Activated CD8-positive, alpha-beta T cell treated with anti-CD3 and anti-CD28 coated beads for 36 hours (primary cell): ENCODE measurements around the gene CKLF. TPM values are rescaled to one million over a fixed set of nuclear protein-coding genes. Genes with fewer than 3 reads are reported as not detected.

Source experiments
- ATAC-seq: fragments of 200-7000 bp; cut with Tn5 transposase; one replicate; pipeline ENCODE4 v1.10.0; 2021; ENCODE audit warnings: mild to moderate bottlenecking, moderate library complexity
- CTCF ChIA-PET: fragments of 350-600 bp; sonication (Branson Sonifier 250); formaldehyde crosslinking; loops from one replicate; lab custom pipeline; 2021; ENCODE audit warnings: antibody characterized with exemption; lab: Charles Lee
- POLR2A ChIA-PET: fragments of 350-600 bp; sonication (Branson Sonifier 250); formaldehyde crosslinking; loops from one replicate; lab custom pipeline; 2021; ENCODE audit warnings: antibody characterized with exemption; lab: Charles Lee
- DNase-seq: peaks from one replicate; pipeline ENCODE4 v3.0.0-alpha.2; 2020
- H3K27ac Mint-ChIP-seq: one replicate; pipeline ENCODE4 v1.8.0; 2021; ENCODE audit warnings: mild to moderate bottlenecking, mixed read lengths
- H3K27me3 Mint-ChIP-seq: one replicate; pipeline ENCODE4 v1.8.0; 2021; ENCODE audit warnings: mixed read lengths
- H3K36me3 Mint-ChIP-seq: one replicate; pipeline ENCODE4 v1.8.0; 2021; ENCODE audit warnings: low read depth, mixed read lengths
- H3K4me1 Mint-ChIP-seq: one replicate; pipeline ENCODE4 v1.8.0; 2021; ENCODE audit warnings: low read depth, mixed read lengths
- H3K4me3 Mint-ChIP-seq: one replicate; pipeline ENCODE4 v1.8.0; 2021; ENCODE audit warnings: mild to moderate bottlenecking, moderate library complexity, mixed read lengths
- H3K9me3 Mint-ChIP-seq: one replicate; pipeline ENCODE4 v1.8.0; 2021; ENCODE audit warnings: mixed read lengths
- intact Hi-C: fragments of 100-400 bp; cut with micrococcal nuclease; formaldehyde crosslinking; loops from one replicate; pipeline ENCODE4 v1.10.0; 2022
- total RNA-seq, 2 experiments: library from RNA; stranded (reverse); gene quantifications; one replicate each; pipeline ENCODE4 v1.2.3, GENCODE V29; 2021
- TF ChIP-seq, protein P1 (sequence below): fragments of 200-600 bp; IDR thresholded peaks from one replicate; pipeline ENCODE4 v1.8.0; 2022; ENCODE audit warnings: antibody characterized with exemption, mild to moderate bottlenecking

Gene CKLF
- total RNA-seq, 2 experiments from 2014 or later: 99.0 to 99.7 TPM

- no peak overlapping the region for H3K4me3 Mint-ChIP-seq
- ChIA-PET CTCF (interaction anchor here (0.9 to 6.0 kb wide), 7 partner anchors 32 to 132 kb away, joined by 3 to 41 read pairs (median 4); partner anchors contain the start of genes CKLF and TK2), POLR2A (interaction anchor here (1.5 to 9.4 kb wide), 2 partner anchors 31 to 84 kb away, joined by 4 to 78 read pairs; partner anchors contain the start of genes CKLF and TK2)
- H3K9me3 Mint-ChIP-seq: no peaks in the 10 kb centered on the region
- TF ChIP-seq, protein P1, sequence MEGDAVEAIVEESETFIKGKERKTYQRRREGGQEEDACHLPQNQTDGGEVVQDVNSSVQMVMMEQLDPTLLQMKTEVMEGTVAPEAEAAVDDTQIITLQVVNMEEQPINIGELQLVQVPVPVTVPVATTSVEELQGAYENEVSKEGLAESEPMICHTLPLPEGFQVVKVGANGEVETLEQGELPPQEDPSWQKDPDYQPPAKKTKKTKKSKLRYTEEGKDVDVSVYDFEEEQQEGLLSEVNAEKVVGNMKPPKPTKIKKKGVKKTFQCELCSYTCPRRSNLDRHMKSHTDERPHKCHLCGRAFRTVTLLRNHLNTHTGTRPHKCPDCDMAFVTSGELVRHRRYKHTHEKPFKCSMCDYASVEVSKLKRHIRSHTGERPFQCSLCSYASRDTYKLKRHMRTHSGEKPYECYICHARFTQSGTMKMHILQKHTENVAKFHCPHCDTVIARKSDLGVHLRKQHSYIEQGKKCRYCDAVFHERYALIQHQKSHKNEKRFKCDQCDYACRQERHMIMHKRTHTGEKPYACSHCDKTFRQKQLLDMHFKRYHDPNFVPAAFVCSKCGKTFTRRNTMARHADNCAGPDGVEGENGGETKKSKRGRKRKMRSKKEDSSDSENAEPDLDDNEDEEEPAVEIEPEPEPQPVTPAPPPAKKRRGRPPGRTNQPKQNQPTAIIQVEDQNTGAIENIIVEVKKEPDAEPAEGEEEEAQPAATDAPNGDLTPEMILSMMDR: no peak
- H3K4me1 Mint-ChIP-seq: peaks cover 88% of the 10 kb centered on the region
- peak overlapping the region; percentile 88 for H3K27ac Mint-ChIP-seq
- no peaks in the 10 kb centered on the region for H3K36me3 Mint-ChIP-seq
- H3K27me3 Mint-ChIP-seq: no peaks in the 10 kb centered on the region
- DNase-seq (no peak), ATAC-seq (no peak)
- intact Hi-C loops: no loop called here
Observed at GRCh38 chr16:66519482-66520373, 32.6 kb upstream of the CKLF start.

DNA sequence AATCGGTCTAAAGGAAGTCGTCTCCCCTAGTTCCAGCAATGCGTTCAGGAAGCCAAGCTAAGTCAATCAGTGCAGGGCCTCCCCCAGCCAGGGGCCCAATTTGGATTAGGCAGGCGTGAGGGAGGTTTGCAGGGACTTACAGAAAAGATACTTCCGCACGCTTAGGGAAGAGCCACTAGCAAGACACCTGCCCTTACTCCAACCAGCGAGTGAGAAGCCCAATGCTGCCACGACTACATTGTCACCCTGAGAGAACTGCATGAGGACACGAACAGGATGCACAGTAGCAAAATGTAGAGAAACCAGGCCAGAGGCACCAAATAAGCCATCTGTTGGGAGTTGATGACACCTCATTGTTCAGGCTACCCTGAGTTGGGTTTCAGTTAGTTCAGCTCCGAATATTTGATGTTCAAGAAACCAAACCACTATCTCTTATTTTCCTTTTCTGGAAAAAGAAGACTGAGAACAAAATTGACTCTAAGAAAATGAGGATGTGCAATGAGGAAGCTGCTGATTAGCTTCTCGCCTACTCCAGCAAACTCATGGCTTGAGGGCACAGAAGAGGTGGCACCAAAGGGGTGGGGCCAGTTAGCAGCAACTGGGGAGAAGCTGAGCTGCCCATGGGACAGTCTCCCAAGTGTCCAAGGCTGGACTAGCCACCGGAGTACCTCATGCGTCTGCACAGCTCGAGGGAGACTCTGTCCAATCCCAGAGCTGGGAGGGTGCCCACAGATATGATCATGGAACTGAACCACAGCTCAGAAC, 31.8 kb upstream of the CKLF start:
- Mint-ChIP-seq H3K27me3 (no peaks in the 10 kb centered on the region), H3K36me3 (no peaks in the 10 kb centered on the region), H3K4me3 (no peak overlapping the region), H3K4me1 (peaks cover 88% of the 10 kb centered on the region), H3K9me3 (no peaks in the 10 kb centered on the region), H3K27ac (peak overlapping the region; percentile 88)
- ATAC-seq (no peak), DNase-seq (no peak)
- TF ChIP-seq, protein P1: no peak
- intact Hi-C loops: no loop called here
- ChIA-PET CTCF (interaction anchor here (0.9 to 6.0 kb wide), 7 partner anchors 32 to 131 kb away, joined by 3 to 41 read pairs (median 4); partner anchors contain the start of genes CKLF and TK2), POLR2A (interaction anchor here (1.3 to 9.4 kb wide), 3 partner anchors 30 to 96 kb away, joined by 3 to 78 read pairs (median 4); partner anchors contain the start of genes CKLF and TK2)

DNA sequence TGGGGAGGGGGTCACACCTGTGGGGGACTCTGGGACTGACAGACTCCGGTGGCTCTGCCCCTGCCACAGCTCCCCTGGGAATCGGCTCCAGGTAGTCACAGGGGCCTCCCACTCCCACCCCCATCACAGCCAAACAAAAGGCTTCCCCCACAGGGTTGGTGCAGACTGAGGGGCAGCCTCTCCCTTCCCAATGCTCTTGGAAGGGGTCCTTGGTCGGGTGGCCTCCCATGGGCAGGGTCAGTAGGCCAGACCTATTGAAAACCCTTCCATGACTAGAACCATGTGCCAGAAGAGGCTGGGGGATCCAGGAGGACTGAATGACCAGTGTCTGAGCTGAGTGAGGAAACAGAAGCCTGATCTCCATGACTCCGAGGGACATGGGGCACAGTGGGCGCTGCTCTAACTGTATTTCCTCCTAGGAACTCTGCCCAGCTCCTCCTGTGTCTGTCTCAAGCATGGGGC, 31.1 kb upstream of the CKLF start:
- no peaks in the 10 kb centered on the region for H3K9me3 Mint-ChIP-seq

GRCh38 chr16:66521951-66522771, 30.2 kb upstream of the CKLF start:
- intact Hi-C loops: no loop called here
- ATAC-seq: peak; percentile 82
- POLR2A ChIA-PET: interaction anchor here (0.7 to 9.4 kb wide), 6 partner anchors 8 to 82 kb away, joined by 3 to 78 read pairs (median 4); partner anchors contain the start of genes CKLF, CMTM3 and TK2

More for the DNA sequence above, 31.1 kb upstream of the CKLF start:
- ChIA-PET POLR2A (interaction anchor here (1.3 to 9.4 kb wide), 4 partner anchors 30 to 96 kb away, joined by 3 to 78 read pairs (median 6); partner anchors contain the start of genes CKLF, CMTM3 and TK2), CTCF (interaction anchor here (1.4 to 6.0 kb wide), 9 partner anchors 10 to 352 kb away, joined by 4 to 41 read pairs (median 7); partner anchors contain the start of genes CKLF and TK2)
- no peak for ATAC-seq
- DNase-seq: no peak
- Mint-ChIP-seq H3K36me3 (no peaks in the 10 kb centered on the region), H3K4me1 (peaks cover 83% of the 10 kb centered on the region), H3K4me3 (peak overlapping the region; percentile 42), H3K27me3 (no peaks in the 10 kb centered on the region), H3K27ac (peak overlapping the region; percentile 88)
- intact Hi-C loops: no loop called here
- TF ChIP-seq, protein P1: no peak

More at GRCh38 chr16:66521951-66522771, 30.2 kb upstream of the CKLF start:
- Mint-ChIP-seq H3K9me3 (no peaks in the 10 kb centered on the region), H3K36me3 (no peaks in the 10 kb centered on the region), H3K27ac (peak overlapping the region; percentile 88), H3K27me3 (no peaks in the 10 kb centered on the region), H3K4me3 (peak overlapping the region; percentile 42), H3K4me1 (peaks cover 74% of the 10 kb centered on the region)
- CTCF ChIA-PET: interaction anchor here (0.6 to 6.0 kb wide), 14 partner anchors 9 to 351 kb away, joined by 3 to 41 read pairs (median 5); partner anchors contain the start of genes CKLF and TK2
- TF ChIP-seq, protein P1: no peak
- peak; percentile 98 for DNase-seq
